Non-pigmented ciliary epithelial cell (primary cell): ENCODE data around the gene HBD.
"Not testable (repeated sequence)": the region's sequence is repeated elsewhere in the genome, so short reads cannot be mapped to it uniquely, and the experiment has no call there.

ENCODE experiments used
- DNase-seq: peaks from one replicate; pipeline ENCODE4 v3.0.0-alpha.2; 2010; ENCODE audit warnings: low read depth

Gene HBD

DNA sequence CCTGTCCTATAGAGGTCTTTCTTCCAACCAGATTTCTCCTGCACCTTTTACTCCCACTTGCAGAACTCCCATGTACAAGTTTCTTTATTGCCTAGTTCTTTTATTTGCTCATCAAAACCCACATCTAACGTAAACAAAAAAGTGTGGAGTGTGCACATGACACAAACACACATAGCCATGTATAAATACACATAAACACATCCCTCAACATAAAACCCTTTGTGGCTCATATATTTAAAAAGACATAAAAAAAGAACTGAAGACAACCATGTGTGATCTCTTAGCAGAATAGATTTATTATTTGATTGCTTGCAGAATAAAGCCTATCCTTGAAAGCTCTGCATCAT is 18.6 kb upstream of the HBD start:
- no peak for DNase-seq

DNA sequence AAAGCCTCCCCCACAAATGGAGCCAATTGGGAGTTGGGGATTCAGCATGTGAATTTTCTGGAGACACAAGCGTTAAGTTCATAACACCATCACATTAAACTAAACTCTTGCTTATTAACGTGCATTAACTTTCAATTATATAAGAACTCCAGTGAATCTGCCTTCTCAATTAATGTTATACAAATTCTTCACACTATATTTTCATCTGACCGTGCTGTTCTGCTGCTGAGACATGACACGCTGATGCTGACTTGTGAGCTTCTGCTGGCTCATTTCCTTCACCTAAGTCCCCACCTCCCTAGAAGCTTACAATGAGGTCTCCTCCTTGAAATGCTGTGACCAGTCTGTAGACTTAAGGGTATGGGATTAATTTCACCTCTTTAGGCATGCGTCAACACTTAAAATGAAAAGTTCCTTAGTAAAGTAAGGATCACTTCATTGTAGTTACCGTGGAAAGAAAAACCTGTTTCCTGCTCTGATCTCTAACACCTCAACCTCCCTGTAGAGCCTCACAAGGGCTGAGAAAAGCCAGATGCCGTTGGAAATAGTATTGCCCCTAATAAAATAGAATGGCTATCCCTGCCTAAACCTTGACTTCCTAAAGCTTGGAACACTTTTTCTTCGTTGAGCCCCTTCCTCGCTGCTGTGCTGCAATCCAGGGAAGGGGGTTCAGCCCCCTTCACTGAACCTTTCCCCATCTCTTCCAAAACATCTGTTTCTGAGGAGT is 18.1 kb upstream of the HBD start:
- no peak for DNase-seq

DNA sequence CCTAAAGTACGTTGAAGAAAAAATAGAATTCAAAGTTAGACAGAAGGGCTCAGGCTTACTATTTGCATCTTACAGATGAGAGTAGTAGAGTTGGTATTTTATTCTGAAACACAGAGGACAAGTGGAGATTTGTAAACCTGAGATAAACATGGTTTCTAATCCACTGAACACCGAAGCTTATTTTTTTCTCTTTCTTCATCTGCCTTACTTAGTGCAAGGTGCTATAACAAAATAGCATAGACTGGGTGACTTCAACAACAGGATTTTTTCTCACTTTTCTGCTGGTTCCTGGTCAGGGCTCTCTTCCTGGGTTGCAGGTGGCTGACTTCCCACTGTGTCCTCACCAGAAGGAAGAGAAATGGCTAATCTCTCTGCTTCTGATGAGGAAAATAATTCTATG is 17.5 kb upstream of the HBD start:
- DNase-seq, result no peak

DNA sequence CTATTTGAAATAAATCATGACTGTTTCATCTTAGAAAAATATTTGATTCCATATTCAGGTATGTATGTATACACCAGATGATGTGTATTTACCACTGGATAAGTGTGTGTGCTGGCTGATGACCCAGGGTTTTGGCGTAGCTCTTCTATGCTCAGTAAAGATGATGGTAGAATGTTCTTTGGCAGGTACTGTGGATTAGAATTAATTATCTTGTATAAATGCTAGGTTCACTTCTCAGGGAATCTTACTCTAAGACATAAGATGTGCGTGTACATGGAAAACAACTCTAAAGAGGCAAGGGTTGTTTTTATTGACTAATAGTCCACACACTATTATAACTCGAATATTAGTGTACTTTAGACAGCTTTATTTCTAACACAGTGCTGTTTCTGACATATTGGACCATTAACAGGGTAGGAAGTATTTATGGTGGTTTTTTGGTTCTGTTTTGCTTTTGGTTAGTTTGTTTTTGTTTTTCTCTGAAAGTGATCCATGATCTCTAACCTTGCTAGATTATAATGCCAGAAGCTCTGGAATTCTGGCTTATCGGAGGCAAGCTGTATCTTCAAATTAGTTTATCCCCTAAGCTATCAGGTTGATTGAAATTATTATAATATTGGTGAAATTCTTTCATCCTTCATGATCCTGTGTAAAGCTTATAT is 16.4 kb upstream of the HBD start:
- no peak for DNase-seq

DNA sequence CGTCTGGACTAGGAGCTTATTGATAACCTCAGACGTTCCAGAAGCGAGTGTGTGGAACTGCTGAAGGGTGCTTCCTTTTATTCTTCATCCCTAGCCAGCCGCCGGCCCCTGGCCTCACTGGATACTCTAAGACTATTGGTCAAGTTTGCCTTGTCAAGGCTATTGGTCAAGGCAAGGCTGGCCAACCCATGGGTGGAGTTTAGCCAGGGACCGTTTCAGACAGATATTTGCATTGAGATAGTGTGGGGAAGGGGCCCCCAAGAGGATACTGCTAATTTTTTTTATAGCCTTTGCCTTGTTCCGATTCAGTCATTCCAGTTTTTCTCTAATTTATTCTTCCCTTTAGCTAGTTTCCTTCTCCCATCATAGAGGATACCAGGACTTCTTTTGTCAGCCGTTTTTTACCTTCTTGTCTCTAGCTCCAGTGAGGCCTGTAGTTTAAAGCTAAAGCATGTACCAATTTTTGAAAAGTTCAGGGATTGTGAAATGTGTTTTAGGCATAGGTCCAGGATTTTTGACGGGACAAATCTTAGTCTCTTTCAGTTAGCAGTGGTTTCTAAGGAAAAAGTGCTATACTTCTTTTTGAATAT is 15.6 kb upstream of the HBD start, which contains the start of gene HBG1:
Gene HBG1 (minus strand): TSS at position 51 of the 590 bp plus-strand sequence. CDS start 53 bp downstream, outside the sequence.
- DNase-seq, result not testable (repeated sequence)

DNA sequence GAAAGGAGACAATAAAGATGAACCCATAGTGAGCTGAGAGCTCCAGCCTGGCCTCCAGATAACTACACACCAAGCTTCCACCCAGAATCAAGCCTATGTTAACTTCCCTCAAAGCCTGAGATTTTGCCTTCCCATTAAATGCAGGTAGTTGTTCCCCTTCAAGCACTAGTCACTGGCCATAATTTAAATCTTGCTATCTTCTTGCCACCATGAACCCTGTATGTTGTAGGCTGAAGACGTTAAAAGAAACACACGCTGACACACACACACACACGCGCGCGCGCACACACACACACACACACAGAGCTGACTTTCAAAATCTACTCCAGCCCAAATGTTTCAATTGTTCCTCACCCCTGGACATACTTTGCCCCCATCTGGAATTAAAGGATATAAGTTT is 14.2 kb upstream of the HBD start:
- not testable (repeated sequence) for DNase-seq

DNA sequence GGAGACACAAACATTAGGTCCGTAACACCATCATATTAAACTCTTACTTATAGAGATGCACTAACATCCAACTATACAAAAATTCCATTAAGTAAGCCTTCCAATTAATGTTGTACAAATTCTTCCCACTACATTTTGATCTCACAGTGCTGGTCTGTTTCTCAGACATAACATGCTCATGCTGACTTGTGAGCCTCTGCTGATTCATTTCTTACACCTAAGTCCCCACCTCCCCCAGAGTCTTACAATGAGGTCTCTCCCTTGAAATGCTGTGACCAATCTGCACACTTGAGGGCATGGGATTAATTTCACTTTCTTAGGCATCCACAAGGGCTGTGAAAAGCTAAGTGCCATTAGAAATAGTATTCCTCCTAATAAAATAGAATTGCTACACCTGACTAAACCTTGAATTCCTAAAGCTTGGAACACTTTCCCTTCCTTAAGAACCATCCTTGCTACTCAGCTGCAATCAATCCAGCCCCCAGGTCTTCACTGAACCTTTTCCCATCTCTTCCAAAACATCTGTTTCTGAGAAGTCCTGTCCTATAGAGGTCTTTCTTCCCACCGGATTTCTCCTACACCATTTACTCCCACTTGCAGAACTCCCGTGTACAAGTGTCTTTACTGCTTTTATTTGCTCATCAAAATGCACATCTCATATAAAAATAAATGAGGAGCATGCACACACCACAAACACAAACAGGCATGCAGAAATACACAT is 13.3 kb upstream of the HBD start:
- no peak for DNase-seq

DNA sequence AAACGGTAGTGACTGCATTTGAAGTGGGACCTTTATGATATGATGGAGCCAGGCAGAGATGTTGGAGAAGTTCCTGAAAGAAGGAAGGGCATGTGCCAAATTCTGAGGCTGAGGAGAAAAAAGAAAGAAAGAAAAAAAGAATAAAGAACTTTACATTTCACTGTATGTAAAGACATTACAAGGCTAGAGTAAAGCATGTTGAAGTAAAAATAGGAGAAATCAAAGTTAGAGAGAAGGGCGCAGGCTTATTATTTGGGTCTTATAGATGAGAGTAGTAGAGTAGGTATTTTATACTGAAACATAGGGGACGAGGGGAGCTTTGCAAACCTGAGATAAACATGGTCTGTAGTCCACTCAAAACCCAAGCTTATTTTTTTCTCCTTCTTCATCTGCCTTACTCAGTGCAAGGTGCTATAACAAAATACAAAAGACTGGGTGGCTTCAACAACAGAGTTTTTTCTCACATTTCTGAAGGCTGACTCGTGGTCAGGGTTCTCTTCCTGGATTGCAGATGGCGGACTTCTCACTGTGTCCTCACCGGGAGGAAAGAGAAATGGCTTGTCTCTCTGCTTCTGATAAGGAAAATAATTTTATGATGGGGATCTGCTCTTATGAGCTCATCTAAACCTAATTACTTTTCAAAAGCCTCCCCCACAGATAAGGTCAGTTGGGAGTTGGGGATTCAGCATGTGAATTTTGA is 12.6 kb upstream of the HBD start:
- no peak for DNase-seq

DNA sequence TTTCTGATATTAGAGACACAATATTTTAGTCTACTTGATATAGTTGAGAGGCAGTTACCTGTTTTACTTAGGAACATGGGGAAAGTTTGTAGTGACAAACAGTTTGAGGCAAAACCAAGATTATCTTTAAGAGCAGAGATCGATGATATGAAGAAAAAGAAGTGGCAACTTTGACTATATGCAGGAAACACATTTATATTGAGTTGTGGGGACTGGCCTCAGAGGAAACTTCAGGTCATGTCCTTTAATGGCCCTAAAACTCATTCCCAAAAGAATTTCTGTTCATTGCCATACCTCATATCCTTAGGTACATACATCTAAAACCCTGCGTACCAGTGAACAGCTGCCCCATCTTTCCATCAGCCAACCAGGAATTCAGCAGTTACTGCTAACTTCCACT is 10.9 kb upstream of the HBD start:
- DNase-seq, result no peak

DNA sequence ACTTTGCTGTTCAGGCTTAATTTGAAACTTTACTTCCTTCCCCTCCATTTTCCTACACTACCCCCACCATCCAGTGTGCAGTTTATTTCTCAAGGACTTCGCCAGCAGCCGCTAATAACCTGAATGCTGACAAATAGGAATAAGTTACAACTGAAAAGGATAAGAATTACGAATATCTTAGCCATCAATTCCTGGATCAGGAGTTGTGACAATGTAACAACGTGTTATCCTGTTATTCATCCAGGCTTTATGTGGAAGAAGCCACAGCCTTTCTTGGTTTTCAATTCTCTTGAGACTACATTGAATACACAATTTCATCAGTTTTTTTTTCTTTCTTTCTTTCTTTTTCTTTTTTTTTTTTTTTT is 9.5 kb upstream of the HBD start:
- no peak for DNase-seq

DNA sequence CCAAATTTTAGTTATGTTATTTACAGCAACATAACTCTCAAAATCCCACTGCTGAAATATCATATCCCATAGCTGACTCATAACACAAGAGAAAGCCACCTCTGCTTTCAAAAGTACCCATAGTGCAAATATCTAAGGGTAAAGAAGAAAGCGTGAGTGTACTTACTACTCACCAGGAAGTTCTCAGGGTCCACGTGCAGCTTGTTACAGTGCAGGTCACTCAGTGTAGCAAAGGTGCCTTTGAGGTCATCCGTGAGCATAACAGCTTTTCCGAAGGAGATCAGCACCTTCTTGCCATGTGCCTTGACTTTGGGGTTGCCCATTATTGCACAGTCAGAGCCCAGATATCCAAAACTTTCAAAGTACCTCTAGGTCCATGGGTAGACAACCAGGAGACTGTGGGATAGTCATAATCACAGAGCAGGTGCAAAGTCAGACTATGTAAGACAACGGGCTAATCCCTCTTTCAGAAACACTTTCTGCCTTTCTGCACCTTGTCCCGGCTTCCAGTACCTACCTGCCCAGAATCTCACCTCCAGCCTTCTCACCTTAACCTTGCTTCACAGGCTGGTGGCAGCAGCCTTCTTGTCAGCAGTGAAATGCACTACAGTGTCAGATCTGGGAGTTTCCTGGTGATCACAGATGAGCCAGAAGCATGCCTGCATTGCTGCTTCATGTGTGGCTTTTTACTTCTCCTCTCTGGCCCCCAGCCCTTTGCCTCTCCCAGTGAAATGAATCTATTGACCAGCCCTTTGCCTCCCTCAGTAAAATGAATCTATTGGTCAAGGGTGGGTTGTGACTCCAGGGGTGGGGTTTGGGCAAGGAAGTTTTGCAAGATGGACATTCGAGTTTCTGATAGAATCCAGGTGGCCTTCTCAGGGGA is 8.9 kb upstream of the HBD start:
- DNase-seq, result no peak

DNA sequence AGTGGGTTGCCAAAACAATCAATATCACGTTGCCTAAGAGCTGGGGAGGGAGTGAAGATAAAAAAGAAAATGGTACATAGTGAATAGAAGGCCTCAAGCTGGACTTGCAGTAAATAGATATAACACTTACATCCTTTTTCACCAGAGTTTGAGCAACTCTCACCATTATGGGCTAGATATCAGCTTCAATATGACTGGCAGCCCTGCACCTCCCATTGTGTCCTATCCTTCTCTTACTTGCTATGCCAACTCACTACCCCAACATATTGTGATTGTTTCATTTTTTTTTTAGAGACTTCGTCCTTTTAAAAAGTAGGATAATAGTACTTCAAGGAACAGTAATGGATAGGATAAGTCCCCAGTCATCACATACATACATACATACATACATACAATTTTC is 7.9 kb upstream of the HBD start:
- DNase-seq, result no peak

DNA sequence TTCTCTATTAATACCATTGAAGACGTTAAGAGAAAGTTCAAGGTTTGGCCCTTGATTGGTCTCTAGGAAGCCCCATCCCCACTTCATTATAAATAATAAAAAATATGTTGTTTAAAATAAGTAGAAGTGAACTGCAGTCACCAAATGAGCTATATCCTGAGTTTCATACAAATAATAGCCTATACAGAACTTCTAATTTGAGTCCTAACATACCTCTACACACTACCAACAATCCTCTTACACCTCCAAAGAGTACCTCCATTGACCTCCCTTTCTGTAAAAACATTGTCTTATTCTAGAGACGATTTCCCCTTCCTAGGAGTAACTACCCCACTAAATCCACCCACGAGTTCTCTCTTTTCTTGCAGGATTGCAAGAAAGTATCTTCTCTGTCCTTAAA is 7.2 kb upstream of the HBD start:
- DNase-seq, result no peak

DNA sequence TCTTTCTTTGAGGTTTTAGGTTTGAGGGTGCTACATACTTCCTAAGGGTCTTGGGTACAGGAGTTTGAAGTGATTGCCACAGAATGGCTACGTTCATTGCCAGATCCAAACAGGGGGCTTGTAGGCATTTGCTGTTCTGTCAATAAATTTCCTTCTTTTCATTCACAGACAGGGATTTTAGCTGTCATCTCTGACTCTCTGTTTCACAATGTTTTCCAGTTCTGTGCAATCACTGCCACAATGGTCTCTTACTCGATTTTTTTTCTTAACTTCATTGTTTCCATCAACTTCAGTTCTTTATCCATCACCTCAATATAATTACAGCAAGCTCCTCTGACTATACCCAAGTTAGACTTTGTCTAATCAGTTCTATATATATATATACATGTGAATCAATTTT is 6.2 kb upstream of the HBD start:
- no peak for DNase-seq

DNA sequence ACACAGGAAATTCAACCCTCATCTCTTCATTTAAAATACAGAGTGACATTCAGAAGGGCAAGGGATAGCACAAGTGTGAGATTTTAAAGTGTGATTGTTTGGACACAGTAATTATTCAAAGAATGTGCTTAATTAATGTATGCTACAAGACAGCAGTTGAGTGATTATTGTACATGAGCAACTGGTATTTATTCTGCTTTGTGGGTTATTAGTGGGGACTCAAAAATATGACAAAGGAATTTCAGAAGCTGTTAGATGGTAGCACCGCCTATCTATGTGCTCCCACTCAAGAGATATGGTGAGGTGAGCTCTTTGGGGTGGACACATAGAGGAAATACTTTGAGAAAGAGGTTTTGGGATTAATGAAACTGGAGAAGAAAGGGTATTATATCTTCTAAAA is 5.8 kb upstream of the HBD start:
- DNase-seq, result no peak

DNA sequence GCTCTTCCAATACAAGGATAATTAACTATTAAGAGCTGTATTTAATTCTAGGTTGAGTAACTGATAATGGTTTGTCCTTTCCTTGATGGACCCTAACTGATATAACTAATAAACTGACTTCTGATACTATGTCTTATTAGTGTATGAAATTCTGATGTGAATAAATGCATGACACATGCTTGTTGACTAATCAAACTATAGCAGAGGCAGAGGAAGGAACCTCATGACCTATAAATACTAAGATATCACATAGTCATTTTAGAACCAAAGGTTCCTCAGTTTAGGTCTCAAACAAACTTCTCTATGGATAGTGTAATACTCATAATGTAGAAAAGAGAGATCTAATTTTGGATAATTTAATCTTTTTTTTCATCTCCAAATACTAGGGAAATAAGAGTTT is 4.8 kb upstream of the HBD start:
- no peak for DNase-seq

DNA sequence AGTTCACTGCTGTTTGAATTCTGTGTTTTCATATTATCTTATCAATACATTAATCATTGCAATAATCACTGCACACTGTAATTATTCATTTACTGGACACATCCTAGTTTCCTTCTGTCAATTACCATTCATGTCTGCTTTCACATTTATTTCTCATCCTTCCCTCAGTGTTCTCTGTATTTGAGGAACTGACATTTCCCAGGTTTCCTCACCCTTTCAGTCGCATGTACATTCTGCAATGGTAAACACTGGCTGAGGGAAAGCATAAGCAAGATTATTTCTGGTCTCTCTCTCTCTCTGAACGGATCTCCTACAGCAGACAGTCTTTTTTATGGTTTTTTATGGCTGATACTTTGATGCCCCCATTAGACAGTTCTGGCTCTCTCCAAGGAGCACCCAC is 4.2 kb upstream of the HBD start:
- no peak for DNase-seq

DNA sequence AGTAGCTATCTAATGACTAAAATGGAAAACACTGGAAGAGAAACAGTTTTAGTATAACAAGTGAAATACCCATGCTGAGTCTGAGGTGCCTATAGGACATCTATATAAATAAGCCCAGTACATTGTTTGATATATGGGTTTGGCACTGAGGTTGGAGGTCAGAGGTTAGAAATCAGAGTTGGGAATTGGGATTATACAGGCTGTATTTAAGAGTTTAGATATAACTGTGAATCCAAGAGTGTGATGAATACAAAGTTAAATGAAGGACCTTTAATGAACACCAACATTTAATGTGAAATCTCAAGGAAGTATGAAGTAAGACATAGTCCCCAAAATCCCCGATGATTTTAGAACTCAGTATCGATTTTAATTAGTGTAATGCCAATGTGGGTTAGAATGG is 3.1 kb upstream of the HBD start:
- DNase-seq, result no peak

DNA sequence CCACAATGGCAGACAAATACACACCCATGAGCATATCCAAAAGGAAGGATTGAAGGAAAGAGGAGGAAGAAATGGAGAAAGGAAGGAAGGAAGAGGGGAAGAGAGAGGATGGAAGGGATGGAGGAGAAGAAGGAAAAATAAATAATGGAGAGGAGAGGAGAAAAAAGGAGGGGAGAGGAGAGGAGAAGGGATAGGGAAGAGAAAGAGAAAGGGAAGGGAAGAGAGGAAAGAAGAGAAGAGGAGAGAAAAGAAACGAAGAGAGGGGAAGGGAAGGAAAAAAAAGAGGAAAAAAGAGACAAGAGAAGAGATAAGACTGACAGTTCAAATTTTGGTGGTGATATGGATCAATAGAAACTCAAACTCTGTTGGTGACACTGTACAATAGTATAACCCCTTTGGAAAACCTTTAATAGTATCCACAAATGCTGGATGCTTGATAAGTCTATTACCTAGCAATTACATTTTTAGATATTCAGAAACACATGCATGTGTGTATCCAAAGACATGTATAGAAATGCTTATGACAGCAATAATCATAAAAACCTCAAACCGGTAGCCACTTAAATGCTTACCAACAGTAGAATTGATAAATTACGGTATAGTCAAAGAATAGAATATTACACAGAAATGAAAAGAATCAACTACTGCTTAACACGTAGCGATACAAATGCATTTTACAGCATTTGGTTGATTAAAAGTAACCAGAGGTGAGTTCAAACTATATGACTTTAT is 1.2 kb upstream of the HBD start:
- no peak for DNase-seq

DNA sequence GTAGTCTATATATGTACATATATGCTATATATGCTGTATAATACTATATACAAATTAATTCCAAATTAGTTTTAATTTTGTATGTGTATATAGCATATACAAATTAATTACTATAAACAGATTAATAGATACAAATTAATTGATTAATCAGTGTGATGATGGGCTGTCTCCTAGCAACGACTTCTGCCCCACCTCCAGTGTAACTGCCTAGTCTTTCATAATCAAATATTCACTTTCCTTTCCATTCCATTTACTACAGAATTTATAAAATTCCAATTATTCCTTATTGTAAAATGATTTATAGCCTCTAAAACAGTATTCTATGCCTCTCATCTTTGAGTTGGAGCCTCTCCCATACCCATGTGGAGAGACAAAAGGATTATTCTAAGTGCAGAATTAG is 976 bp downstream of the HBD start:
- DNase-seq, result no peak

DNA sequence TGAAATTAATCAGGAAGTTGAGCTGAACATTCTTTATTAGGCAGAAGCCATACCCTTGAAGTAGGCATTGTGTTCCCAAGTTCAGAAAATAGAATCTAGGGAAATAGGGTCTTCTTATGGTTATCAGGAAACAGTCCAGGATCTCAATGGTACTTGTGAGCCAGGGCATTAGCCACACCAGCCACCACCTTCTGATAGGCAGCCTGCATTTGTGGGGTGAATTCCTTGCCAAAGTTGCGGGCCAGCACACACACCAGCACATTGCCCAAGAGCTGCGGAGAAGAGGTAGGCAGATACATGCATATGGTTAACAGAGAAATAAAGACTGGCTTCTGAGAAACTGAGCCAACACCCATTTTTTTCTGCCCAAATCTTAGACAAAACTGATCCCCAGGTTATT is 1.5 kb downstream of the HBD start:
- DNase-seq, result no peak
